Liver (tissue), 9 donors: ENCODE measurements around the gene SLC4A3. TPM values are rescaled to one million over a fixed set of nuclear protein-coding genes. Genes with fewer than 3 reads are reported as not detected.

Experiments
- DNase-seq: peaks from one replicate; pipeline ENCODE4 v3.0.0-alpha.2; 2017; ENCODE audit warnings: low spot score
- H3K27ac ChIP-seq, 2 donors: one replicate each; pipeline ENCODE4 v1.7.0; 2013; ENCODE audit warnings: inconsistent platforms in 2 of 2, low read length in 2 of 2, control low read depth in 1 of 2, low read depth in 1 of 2, mild to moderate bottlenecking in 1 of 2
- H3K27me3 ChIP-seq, 4 donors: one replicate each; pipeline versions ENCODE4 v1.6.1 to v1.7.0; 2013; ENCODE audit warnings: low read length in 3 of 4, inconsistent platforms in 1 of 4, mild to moderate bottlenecking in 1 of 4, moderate library complexity in 1 of 4; ENCODE audit not compliant: control insufficient read depth in 4 of 4, insufficient read depth in 4 of 4
- H3K36me3 ChIP-seq, 4 donors: one replicate each; pipeline versions ENCODE4 v1.6.1 to v1.7.0; 2013; ENCODE audit warnings: low read length in 3 of 4, mild to moderate bottlenecking in 3 of 4, low read depth in 1 of 4, moderate library complexity in 1 of 4; ENCODE audit not compliant: control insufficient read depth in 4 of 4, insufficient read depth in 3 of 4
- H3K4me1 ChIP-seq, 4 donors: one replicate each; pipeline versions ENCODE4 v1.6.1 to v1.7.0; 2013; ENCODE audit warnings: low read length in 3 of 4, mild to moderate bottlenecking in 3 of 4, moderate library complexity in 1 of 4; ENCODE audit not compliant: control insufficient read depth in 4 of 4, insufficient read depth in 4 of 4
- H3K4me3 ChIP-seq, 3 donors: one replicate each; pipeline versions ENCODE4 v1.6.1 to v1.7.0; 2013; ENCODE audit warnings: low read length in 3 of 3, control low read depth in 1 of 3, low read depth in 1 of 3, mild to moderate bottlenecking in 1 of 3
- H3K9ac ChIP-seq, 2 donors: one replicate each; pipeline ENCODE4 v1.7.0; 2013; ENCODE audit warnings: low read length in 2 of 2, mild to moderate bottlenecking in 2 of 2, moderate library complexity in 2 of 2, control low read depth in 1 of 2, low read depth in 1 of 2
- H3K9me3 ChIP-seq, 4 donors: one replicate each; pipeline versions ENCODE4 v1.6.1 to v1.7.0; 2013; ENCODE audit warnings: low read length in 3 of 4; ENCODE audit not compliant: control insufficient read depth in 4 of 4
- EGR1 ChIP-seq, 2 donors: IDR thresholded peaks; 2 replicates each; pipeline ENCODE4 v1.6.1; 2016 to 2018; ENCODE audit warnings: antibody characterized with exemption in 2 of 2, low read depth in 2 of 2
- FOXA1 ChIP-seq: IDR thresholded peaks from 2 replicates; pipeline ENCODE4 v1.6.1; 2016; ENCODE audit warnings: antibody characterized with exemption
- FOXA2 ChIP-seq: IDR thresholded peaks from 2 replicates; pipeline ENCODE4 v1.6.1; 2016; ENCODE audit warnings: antibody characterized with exemption
- GABPA ChIP-seq, 2 donors: IDR thresholded peaks in 1 of 2; conservative IDR thresholded peaks in 1 of 2; 2 replicates each; pipeline ENCODE4 v1.6.1; 2016; ENCODE audit warnings: antibody characterized with exemption in 2 of 2, mild to moderate bottlenecking in 1 of 2, moderate library complexity in 1 of 2
- HNF4A ChIP-seq, 2 donors: conservative IDR thresholded peaks; 2 replicates each; pipeline ENCODE4 v1.6.1; 2016; ENCODE audit warnings: antibody characterized with exemption in 2 of 2, mild to moderate bottlenecking in 2 of 2
- HNF4G ChIP-seq: IDR thresholded peaks from 2 replicates; pipeline ENCODE4 v1.6.1; 2016; ENCODE audit warnings: antibody characterized with exemption
- JUND ChIP-seq, 2 donors: IDR thresholded peaks; 2 replicates each; pipeline ENCODE4 v1.6.1; 2016; ENCODE audit warnings: antibody characterized with exemption in 2 of 2
- MAX ChIP-seq: IDR thresholded peaks from 2 replicates; pipeline ENCODE4 v1.6.1; 2016; ENCODE audit warnings: antibody characterized with exemption
- NR2F2 ChIP-seq: IDR thresholded peaks from 2 replicates; pipeline ENCODE4 v1.6.1; 2016; ENCODE audit warnings: antibody characterized with exemption
- RAD21 ChIP-seq, 2 donors: IDR thresholded peaks; 2 replicates each; pipeline ENCODE4 v1.6.1; 2016; ENCODE audit warnings: antibody characterized with exemption in 2 of 2, mild to moderate bottlenecking in 2 of 2
- RXRA ChIP-seq, 2 donors: IDR thresholded peaks; 2 replicates each; pipeline ENCODE4 v1.6.1; 2017 to 2018; ENCODE audit warnings: antibody characterized with exemption in 2 of 2, mild to moderate bottlenecking in 1 of 2
- SP1 ChIP-seq: IDR thresholded peaks from 2 replicates; pipeline ENCODE4 v1.6.1; 2018; ENCODE audit warnings: antibody characterized with exemption, mild to moderate bottlenecking
- TAF1 ChIP-seq: conservative IDR thresholded peaks from 2 replicates; pipeline ENCODE4 v1.6.1; 2016; ENCODE audit warnings: antibody characterized with exemption, mild to moderate bottlenecking
- YY1 ChIP-seq: IDR thresholded peaks from 2 replicates; pipeline ENCODE4 v1.6.1; 2016; ENCODE audit warnings: antibody characterized with exemption, mild to moderate bottlenecking
- ZBTB33 ChIP-seq: IDR thresholded peaks from 2 replicates; pipeline ENCODE4 v1.6.1; 2016; ENCODE audit warnings: antibody characterized with exemption
- WGBS: extraction: QIAGEN DNeasy Blood & Tissue Kit; methylation state at CpG from one replicate; pipeline ENCODE4 v1.1.7; 2013; 5-methylcytosine and 5-hydroxymethylcytosine counted together
- polyA plus RNA-seq, 2 donors: library from polyadenylated mRNA; stranded (reverse) in 1 of 2; unstranded in 1 of 2; fragments of 200-250 nt in 1 of 2; fragments of >200 nt in 1 of 2; fragmentation: Nextera tagmentation in 1 of 2; extraction: Ambion mirVana in 1 of 2; gene quantifications; one replicate each; pipeline versions ENCODE4 v1.2.1 to v1.2.3, GENCODE V29; 2013 to 2015
- total RNA-seq, 2 donors: library from RNA; depleted of rRNA; stranded (reverse); fragments of >200 nt; gene quantifications; one replicate each; pipeline ENCODE4 v1.2.3, GENCODE V29; 2014
- TF ChIP-seq, protein P1 (sequence below): IDR thresholded peaks from 2 replicates; pipeline ENCODE4 v1.6.1; 2016; ENCODE audit warnings: antibody characterized with exemption, mild to moderate bottlenecking
- TF ChIP-seq, protein P2 (sequence below): fragments of 150-350 bp; IDR thresholded peaks from 2 replicates; pipeline ENCODE4 v1.5.1; 2017; ENCODE audit warnings: improper control_type of control experiment, low read depth, low read length; ENCODE audit not compliant: missing input control
- TF ChIP-seq, protein P3 (sequence below): IDR thresholded peaks from 2 replicates; pipeline ENCODE4 v1.6.1; 2016; ENCODE audit warnings: antibody characterized with exemption
- donor health status: healthy.
- donor health status: healthy.
- donor health status: healthy.
- donor health status: healthy.
- donor health status: healthy.

The SLC4A3 gene
- total and polyA plus RNA-seq, 4 donors = 0.08 to 0.19 (median 0.08) TPM

DNA sequence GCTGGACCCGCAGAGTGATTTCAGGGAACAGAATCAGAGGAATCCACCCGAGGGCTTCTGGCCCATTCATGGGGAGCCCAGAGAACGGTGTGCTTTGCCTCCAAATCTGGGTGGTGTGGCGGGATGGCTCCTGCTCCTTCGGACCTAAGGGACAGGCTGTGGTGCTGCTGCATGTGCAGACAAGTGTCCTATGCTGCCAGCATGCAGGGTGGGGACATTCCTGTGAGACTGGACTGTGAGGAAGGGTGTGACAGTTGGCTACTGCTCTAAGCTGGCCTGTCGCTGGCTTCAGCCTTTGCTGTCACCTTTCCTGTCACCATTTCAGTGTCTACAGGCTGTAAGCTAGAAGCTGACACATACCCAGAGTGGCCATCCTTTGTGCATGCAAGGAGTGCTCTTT, 2.9 kb upstream of the SLC4A3 start:
- H3K36me3 ChIP-seq = no peaks in the 10 kb centered on the region
- 86% methylated on average over 6 of the region's 6 CpGs for WGBS
- no peak overlapping the region for H3K4me3 ChIP-seq
- H3K27me3 ChIP-seq = no peaks in the 10 kb centered on the region
- H3K9ac ChIP-seq = no peak overlapping the region
- TF ChIP-seq RXRA (IDR thresholded peaks at IDR 0.05) (no peak), FOXA1 (no peak), SP1 (no peak), MAX (no peak), RAD21 (IDR thresholded peaks at IDR 0.05) (no peak), FOXA2 (no peak), HNF4A (conservative IDR thresholded peaks at IDR 0.05) (no peak), JUND (IDR thresholded peaks at IDR 0.05) (no peak), EGR1 (IDR thresholded peaks at IDR 0.05; ENCODE audit: low read depth in 2 of 2) (no peak), YY1 (no peak), HNF4G (no peak), NR2F2 (no peak), ZBTB33 (no peak), TAF1 (no peak), GABPA (IDR thresholded peaks at IDR 0.05 in 1 of 2, conservative IDR thresholded peaks at IDR 0.05 in 1 of 2) (no peak)
- TF ChIP-seq, protein P1, sequence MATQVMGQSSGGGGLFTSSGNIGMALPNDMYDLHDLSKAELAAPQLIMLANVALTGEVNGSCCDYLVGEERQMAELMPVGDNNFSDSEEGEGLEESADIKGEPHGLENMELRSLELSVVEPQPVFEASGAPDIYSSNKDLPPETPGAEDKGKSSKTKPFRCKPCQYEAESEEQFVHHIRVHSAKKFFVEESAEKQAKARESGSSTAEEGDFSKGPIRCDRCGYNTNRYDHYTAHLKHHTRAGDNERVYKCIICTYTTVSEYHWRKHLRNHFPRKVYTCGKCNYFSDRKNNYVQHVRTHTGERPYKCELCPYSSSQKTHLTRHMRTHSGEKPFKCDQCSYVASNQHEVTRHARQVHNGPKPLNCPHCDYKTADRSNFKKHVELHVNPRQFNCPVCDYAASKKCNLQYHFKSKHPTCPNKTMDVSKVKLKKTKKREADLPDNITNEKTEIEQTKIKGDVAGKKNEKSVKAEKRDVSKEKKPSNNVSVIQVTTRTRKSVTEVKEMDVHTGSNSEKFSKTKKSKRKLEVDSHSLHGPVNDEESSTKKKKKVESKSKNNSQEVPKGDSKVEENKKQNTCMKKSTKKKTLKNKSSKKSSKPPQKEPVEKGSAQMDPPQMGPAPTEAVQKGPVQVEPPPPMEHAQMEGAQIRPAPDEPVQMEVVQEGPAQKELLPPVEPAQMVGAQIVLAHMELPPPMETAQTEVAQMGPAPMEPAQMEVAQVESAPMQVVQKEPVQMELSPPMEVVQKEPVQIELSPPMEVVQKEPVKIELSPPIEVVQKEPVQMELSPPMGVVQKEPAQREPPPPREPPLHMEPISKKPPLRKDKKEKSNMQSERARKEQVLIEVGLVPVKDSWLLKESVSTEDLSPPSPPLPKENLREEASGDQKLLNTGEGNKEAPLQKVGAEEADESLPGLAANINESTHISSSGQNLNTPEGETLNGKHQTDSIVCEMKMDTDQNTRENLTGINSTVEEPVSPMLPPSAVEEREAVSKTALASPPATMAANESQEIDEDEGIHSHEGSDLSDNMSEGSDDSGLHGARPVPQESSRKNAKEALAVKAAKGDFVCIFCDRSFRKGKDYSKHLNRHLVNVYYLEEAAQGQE = no peak
- TF ChIP-seq, protein P2, sequence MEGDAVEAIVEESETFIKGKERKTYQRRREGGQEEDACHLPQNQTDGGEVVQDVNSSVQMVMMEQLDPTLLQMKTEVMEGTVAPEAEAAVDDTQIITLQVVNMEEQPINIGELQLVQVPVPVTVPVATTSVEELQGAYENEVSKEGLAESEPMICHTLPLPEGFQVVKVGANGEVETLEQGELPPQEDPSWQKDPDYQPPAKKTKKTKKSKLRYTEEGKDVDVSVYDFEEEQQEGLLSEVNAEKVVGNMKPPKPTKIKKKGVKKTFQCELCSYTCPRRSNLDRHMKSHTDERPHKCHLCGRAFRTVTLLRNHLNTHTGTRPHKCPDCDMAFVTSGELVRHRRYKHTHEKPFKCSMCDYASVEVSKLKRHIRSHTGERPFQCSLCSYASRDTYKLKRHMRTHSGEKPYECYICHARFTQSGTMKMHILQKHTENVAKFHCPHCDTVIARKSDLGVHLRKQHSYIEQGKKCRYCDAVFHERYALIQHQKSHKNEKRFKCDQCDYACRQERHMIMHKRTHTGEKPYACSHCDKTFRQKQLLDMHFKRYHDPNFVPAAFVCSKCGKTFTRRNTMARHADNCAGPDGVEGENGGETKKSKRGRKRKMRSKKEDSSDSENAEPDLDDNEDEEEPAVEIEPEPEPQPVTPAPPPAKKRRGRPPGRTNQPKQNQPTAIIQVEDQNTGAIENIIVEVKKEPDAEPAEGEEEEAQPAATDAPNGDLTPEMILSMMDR = no peak
- TF ChIP-seq, protein P3, sequence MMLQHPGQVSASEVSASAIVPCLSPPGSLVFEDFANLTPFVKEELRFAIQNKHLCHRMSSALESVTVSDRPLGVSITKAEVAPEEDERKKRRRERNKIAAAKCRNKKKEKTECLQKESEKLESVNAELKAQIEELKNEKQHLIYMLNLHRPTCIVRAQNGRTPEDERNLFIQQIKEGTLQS = no peak
- H3K9me3 ChIP-seq = no peaks in the 10 kb centered on the region
- H3K27ac ChIP-seq = no peak overlapping the region
- H3K4me1 ChIP-seq = peaks cover 0 to 5% (median 4%) of the 10 kb centered on the region in 4 donors
- DNase-seq = no peak
